GM18951 (cell line): Measurements from ENCODE around the gene ATAD2B.

Source experiments
- POLR2A ChIP-seq: IDR thresholded peaks from 4 replicates; pipeline ENCODE4 v1.6.1; 2011; ENCODE audit warnings: mild to moderate bottlenecking; ENCODE audit not compliant: insufficient read length, insufficient read depth; ENCODE audit errors: extremely low read depth
- in situ Hi-C: fragments of 300-500 bp; cut with MboI; formaldehyde crosslinking; loops from one replicate; pipeline ENCODE4 v1.12.0; 2022; ENCODE audit warnings: low sequenced_read_pairs, mixed read lengths, inconsistent platforms; ENCODE audit not compliant: unreplicated experiment

Gene ATAD2B

GRCh38 chr2:23901966-23902846 lies 24.7 kb downstream of the ATAD2B start:
- TF ChIP-seq POLR2A = no peak
- in situ Hi-C loops = no loop called here

- TF ChIP-seq POLR2A = no peak
- in situ Hi-C loops = no loop called here
These were observed 26.2 kb downstream of the ATAD2B start for GRCh38 chr2:23900541-23901322.

- no peak for TF ChIP-seq POLR2A
- in situ Hi-C loops = no loop called here
These were observed 26.8 kb downstream of the ATAD2B start for GRCh38 chr2:23900133-23900532.

GRCh38 chr2:23871206-23871605 lies 55.7 kb downstream of the ATAD2B start:
- no peak for TF ChIP-seq POLR2A
- in situ Hi-C loops = no loop called here

- no peak for TF ChIP-seq POLR2A
- in situ Hi-C loops = no loop called here
These were observed 59.5 kb downstream of the ATAD2B start for GRCh38 chr2:23867449-23867848.

GRCh38 chr2:23862716-23863426 lies 64.1 kb downstream of the ATAD2B start:
- in situ Hi-C loops = no loop called here
- no peak for TF ChIP-seq POLR2A

- no peak for TF ChIP-seq POLR2A
- in situ Hi-C loops = no loop called here
These were observed 65.0 kb downstream of the ATAD2B start for GRCh38 chr2:23861952-23862351.

- no peak for TF ChIP-seq POLR2A
- in situ Hi-C loops = no loop called here
These were observed 66.9 kb downstream of the ATAD2B start for GRCh38 chr2:23859983-23860382.

GRCh38 chr2:23859234-23859633 lies 67.7 kb downstream of the ATAD2B start:
- in situ Hi-C loops = no loop called here

GRCh38 chr2:23850564-23851256 lies 76.2 kb downstream of the ATAD2B start:
- TF ChIP-seq POLR2A = no peak
- in situ Hi-C loops = no loop called here

More at GRCh38 chr2:23859234-23859633, 67.7 kb downstream of the ATAD2B start:
- TF ChIP-seq POLR2A = no peak

GRCh38 chr2:23844905-23845304 lies 82.0 kb downstream of the ATAD2B start:
- TF ChIP-seq POLR2A = no peak
- in situ Hi-C loops = no loop called here

GRCh38 chr2:23843051-23843976 lies 83.6 kb downstream of the ATAD2B start:
- in situ Hi-C loops = no loop called here
- TF ChIP-seq POLR2A = no peak
